Measurements from ENCODE around the gene ASIC2. TPM values are rescaled to one million over a fixed set of nuclear protein-coding genes. Genes with fewer than 3 reads are reported as not detected.
"Not testable (repeated sequence)": the region's sequence is repeated elsewhere in the genome, so short reads cannot be mapped to it uniquely, and the experiment has no call there.

ASIC2 gene
- total and polyA plus RNA-seq, 10 donors: not detected

GRCh38 chr17:32970281-32970680, 322.8 kb downstream of the ASIC2 start:
- WGBS, 5 donors: 68 to 84% (median 72%) methylated on average over 3 of the region's 3 CpGs
- TF ChIP-seq POLR2AphosphoS5 (IDR thresholded peaks at IDR 0.05) (no peak), CTCF (IDR thresholded peaks at IDR 0.05 in 8 of 11, conservative IDR thresholded peaks at IDR 0.05 in 3 of 11) (no peak), POLR2A (IDR thresholded peaks at IDR 0.05) (no peak)
- intact Hi-C loops (cut with DNase I; ENCODE audit: low total_unique reads): no loop called here
- no peak overlapping the region for H3K27ac ChIP-seq
- no peak overlapping the region for H3K4me3 ChIP-seq
- H3K4me1 ChIP-seq: no peaks in the 10 kb centered on the region
- H3K36me3 ChIP-seq: no peaks in the 10 kb centered on the region
- DNase-seq: no peak
- H3K27me3 ChIP-seq (replicated peaks in 1 of 7): peaks cover 0 to under 1% (median 0%) of the 10 kb centered on the region in 7 donors
- peaks cover 0 to 14% (median 3%) of the 10 kb centered on the region in 8 donors for H3K9me3 ChIP-seq

GRCh38 chr17:32969231-32969630, 323.9 kb downstream of the ASIC2 start:
- 87 to 90% (median 88%) methylated on average over 4 of the region's 4 CpGs for WGBS, 5 donors
- Histone ChIP-seq H3K9me3 (peaks cover 0 to 14% (median 3%) of the 10 kb centered on the region in 8 donors), H3K27me3 (replicated peaks in 1 of 7) (peaks cover 0 to 11% (median 0%) of the 10 kb centered on the region in 7 donors)
- H3K4me3 ChIP-seq; H3K36me3 ChIP-seq; intact Hi-C loops (cut with DNase I; ENCODE audit: low total_unique reads); DNase-seq; H3K4me1 ChIP-seq; H3K27ac ChIP-seq: not testable (repeated sequence)

- Histone ChIP-seq H3K27me3 (replicated peaks in 1 of 7) (peaks cover 0 to 23% (median 0%) of the 10 kb centered on the region in 7 donors), H3K27ac (no peak overlapping the region), H3K9me3 (peaks cover 0 to 1% (median 0%) of the 10 kb centered on the region in 8 donors), H3K4me3 (no peak overlapping the region), H3K36me3 (no peaks in the 10 kb centered on the region), H3K4me1 (no peaks in the 10 kb centered on the region)
- 78 to 85% (median 83%) methylated on average over 11 of the region's 11 CpGs for WGBS, 5 donors
- no peak for TF ChIP-seq POLR2AphosphoS5 (IDR thresholded peaks at IDR 0.05)
- TF ChIP-seq CTCF (IDR thresholded peaks at IDR 0.05 in 8 of 11, conservative IDR thresholded peaks at IDR 0.05 in 3 of 11): no peak
- TF ChIP-seq POLR2A (IDR thresholded peaks at IDR 0.05): no peak
- intact Hi-C loops (cut with DNase I; ENCODE audit: low total_unique reads): no loop called here
- no peak for DNase-seq
Measured at GRCh38 chr17:32964541-32964940, 328.6 kb downstream of the ASIC2 start.
